Left colon (tissue), 2 donors: ENCODE measurements around the gene SPG21. TPM values are rescaled to one million over a fixed set of nuclear protein-coding genes. Genes with fewer than 3 reads are reported as not detected.

Experiments used
- ATAC-seq: fragments of 200-7000 bp; cut with Tn5 transposase; one replicate; pipeline ENCODE4 v1.9.1; 2020; ENCODE audit warnings: mild to moderate bottlenecking, moderate library complexity
- DNase-seq, 2 donors: peaks; one replicate each; pipeline ENCODE4 v3.0.0-alpha.2; 2020
- intact Hi-C, 2 donors: fragments of 100-400 bp; cut with DNase I in 1 of 2; cut with micrococcal nuclease in 1 of 2; formaldehyde crosslinking; loops; one replicate each; pipeline versions ENCODE4 v1.11.2 to v1.14.0; 2022; cut with DNase I, micrococcal nuclease
- total RNA-seq, 2 donors: library from RNA; stranded (reverse); fragmentation: NEBNext Ultra II Directional; extraction: Animal tissue kit (Norgen Biotek cat#: 25700); gene quantifications; one replicate each; pipeline ENCODE4 v1.2.1, GENCODE V29; 2021
- donor health status: DM: no; HTN: no; CAD: no.
- donor health status: DM: yes; HTN: yes; CAD: no.

SPG21 gene
- total RNA-seq, 2 donors from 2014 or later, result 51.5 to 63.5 TPM

GRCh38 chr15:64916365-64916764 is 73.3 kb downstream of the SPG21 start:
- intact Hi-C loops, result no loop called here
- DNase-seq (no peak), ATAC-seq (no peak)

- intact Hi-C loops, result no loop called here
- ATAC-seq (no peak), DNase-seq (no peak)
Observed at GRCh38 chr15:64915518-64916227, 74.0 kb downstream of the SPG21 start.

Other genes with a start within 250 kb of the SPG21 start
- gene RBPMS2, start 214.3 kb downstream of the SPG21 start, total RNA-seq, result 10 to 100 TPM in 1 of 2 donors, 1 to 10 TPM in 1; 1.0 to 15.4 TPM
- gene PIF1, start 164.3 kb downstream of the SPG21 start, total RNA-seq, result 1 to 10 TPM; 2.2 to 6.0 TPM
- gene PLEKHO2, start 148.0 kb downstream of the SPG21 start, total RNA-seq, result 10 to 100 TPM in 1 of 2 donors, 1 to 10 TPM in 1; 4.6 to 10.7 TPM
- 1 to 10 TPM; 1.1 to 2.0 TPM for gene ANKDD1A, start 78.0 kb downstream of the SPG21 start, total RNA-seq
- gene MTFMT, start 39.7 kb upstream of the SPG21 start, total RNA-seq, result 10 to 100 TPM; 19.8 to 20.7 TPM
- 100 to 1,000 TPM; 104 to 127 TPM for gene SLC51B, start 55.5 kb upstream of the SPG21 start, total RNA-seq
- gene RASL12, start 78.1 kb upstream of the SPG21 start, total RNA-seq, result 1 to 10 TPM; 2.0 to 9.2 TPM
- gene KBTBD13, start 86.8 kb upstream of the SPG21 start, total RNA-seq, result under 1 TPM in 1 of 2 donors, not detected in 1; 0.08 TPM
- 1 to 10 TPM; 2.3 to 3.2 TPM for gene UBAP1L, start 125.3 kb upstream of the SPG21 start, total RNA-seq
- gene PDCD7, start 143.9 kb upstream of the SPG21 start, total RNA-seq, result 10 to 100 TPM; 14.9 to 16.8 TPM
- 10 to 100 TPM; 49.2 to 51.9 TPM for gene CLPX, start 195.4 kb upstream of the SPG21 start, total RNA-seq
- 10 to 100 TPM in 1 of 2 donors, 1 to 10 TPM in 1; 3.5 to 13.4 TPM for gene CILP, start 221.6 kb upstream of the SPG21 start, total RNA-seq